SKM-1 (cell line): Measurements from ENCODE around the gene SLC41A3.
A peak's percentile ranks its signal among the peaks of the same experiment; 100 is the strongest.

Experiments used
- DNase-seq: peaks from one replicate; lab custom pipeline; 2025; ENCODE audit not compliant: unreplicated experiment; lab: John Stamatoyannopoulos, UW

The SLC41A3 gene

DNA sequence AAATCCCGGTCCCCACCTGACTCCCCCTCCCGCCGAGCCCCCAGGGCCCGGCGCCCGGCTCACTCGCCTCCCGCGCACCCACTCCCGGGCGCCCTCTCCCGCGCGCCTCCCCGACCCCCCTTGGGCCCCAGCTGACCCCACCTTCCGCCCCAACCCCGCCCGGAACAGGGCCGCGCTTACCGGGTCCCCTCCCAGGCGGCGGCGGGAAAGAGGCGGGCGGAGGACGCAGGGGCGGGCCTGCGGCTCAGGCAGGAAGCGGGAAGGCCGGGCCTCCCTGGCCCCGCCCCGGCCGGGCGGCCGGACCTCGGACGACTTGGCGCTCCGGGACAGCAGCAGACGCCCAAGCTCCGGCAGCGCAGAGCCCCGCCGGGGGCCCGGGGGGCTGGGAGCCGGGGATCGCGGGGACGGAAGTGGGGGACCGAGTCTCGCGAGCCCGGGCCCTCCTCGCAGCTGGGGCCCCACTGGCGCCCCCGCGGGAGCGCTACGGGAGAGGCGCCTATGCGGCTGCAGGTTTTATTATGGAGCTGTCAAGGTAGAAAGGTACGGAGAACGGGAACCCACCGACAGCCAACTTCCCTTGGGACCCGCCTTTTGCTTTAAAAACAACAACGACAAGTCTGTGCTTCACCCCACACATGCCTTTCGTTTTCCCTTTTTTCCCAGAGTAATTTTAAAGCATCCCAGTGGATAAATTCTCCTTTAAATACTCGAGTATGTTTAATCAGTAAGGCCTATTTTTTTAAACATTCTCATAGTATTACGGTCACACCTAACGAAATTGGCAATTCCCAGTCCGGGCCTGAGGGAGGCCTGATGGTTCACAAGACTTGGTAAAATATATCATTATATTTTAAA is at the start of gene SLC41A3:
Gene SLC41A3 (minus strand): TSS at position 212 of the 855 bp plus-strand sequence. CDS start 15,905 bp downstream, outside the sequence.
- DNase-seq = peak; percentile 43

DNA sequence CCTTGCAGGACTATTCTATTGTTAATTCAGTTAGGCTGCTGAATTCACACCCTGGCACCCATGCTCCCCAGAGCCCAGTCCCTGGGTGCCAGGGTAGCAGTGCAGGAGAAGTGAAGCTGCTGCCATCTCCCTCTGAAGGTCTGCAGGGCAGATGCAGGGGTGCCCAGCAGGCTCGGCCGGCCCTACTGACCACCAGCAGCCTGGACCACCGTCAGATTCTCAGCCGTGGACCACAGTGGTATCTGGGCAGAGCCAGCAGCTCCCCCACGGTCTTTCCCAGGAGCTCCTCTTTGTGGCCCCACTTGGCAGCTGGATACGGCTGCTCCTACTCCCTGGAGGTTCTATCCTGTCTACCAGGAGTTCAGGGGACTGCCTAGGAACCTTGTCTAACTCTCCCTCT is 49.7 kb upstream of the SLC41A3 start:
- DNase-seq = no peak

DNA sequence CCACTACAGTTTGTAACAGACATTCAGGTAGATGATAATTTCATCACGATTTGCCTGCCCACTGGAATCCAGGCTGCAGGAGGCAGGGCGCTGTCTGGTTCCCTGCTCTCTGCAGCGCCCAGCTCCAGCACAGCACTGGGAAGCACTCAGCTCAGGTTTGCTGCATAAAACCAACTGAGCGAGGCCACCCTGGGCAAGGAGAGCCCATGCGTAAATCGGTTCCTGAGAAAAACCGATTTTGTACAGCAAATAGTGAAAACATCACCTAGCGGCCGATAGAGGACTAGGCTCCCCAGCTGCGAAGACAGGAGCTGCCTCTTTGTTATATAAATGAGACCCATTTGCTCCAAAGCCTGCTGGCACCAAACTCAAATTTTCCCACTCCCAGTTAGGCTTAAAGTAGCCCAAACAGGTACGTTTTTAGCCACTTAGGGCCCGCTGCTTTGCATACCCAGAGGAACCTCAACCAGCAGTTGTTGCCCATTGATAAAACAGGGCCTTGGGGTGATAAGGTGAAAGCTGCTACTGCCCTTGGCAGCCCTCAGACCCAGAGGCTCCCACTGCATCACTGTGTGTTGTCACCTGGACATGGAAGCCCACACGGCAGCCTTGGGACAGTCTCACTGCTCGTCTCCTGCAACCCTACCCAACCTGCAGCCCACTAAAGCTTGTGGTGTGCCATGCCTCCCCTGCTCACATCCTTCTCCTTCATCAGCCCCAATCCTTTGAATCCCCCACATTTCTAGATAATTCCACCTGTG is 49.0 kb upstream of the SLC41A3 start:
- DNase-seq = no peak

DNA sequence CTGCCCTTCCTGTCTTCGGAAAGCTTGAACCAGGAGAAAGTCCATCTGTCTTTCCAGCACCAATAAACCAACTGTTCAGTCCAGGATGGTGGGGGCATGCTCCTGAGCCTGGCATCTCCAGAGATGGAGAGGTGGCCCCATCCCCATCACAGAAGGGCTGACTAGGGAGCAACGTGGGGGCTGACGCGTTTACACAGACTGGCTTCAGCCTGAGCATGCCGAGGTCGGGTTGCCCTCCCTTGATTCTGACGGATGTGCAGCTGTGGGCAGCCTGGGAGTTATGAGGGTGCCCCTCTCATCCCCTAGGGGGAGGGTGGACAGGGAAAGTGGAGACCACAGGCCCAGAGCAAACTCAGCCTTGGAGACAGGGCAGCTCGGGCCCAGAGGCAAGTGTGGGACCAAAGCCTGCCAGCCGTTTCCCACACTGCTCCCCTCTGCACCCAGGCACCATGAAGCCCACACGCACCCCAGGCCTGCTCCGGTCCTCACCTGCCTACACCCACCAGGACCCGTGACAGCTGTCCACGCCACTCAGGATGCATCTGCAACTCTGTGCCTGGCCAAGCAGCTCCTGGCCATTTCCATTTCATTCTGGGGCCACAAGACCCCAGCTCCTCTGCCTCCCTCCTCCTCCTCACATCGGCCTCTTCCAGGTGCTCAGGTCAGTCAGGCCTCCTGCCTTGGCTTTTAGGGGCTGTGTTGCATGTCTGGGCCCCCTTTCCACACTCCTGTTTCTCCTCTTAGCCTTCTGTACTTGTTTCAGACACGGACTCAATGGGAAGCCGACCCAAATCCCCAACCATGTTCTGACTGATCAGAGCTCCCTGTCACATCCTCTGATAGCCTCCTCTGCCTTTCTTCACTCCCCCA is 48.2 kb upstream of the SLC41A3 start:
- DNase-seq = no peak

DNA sequence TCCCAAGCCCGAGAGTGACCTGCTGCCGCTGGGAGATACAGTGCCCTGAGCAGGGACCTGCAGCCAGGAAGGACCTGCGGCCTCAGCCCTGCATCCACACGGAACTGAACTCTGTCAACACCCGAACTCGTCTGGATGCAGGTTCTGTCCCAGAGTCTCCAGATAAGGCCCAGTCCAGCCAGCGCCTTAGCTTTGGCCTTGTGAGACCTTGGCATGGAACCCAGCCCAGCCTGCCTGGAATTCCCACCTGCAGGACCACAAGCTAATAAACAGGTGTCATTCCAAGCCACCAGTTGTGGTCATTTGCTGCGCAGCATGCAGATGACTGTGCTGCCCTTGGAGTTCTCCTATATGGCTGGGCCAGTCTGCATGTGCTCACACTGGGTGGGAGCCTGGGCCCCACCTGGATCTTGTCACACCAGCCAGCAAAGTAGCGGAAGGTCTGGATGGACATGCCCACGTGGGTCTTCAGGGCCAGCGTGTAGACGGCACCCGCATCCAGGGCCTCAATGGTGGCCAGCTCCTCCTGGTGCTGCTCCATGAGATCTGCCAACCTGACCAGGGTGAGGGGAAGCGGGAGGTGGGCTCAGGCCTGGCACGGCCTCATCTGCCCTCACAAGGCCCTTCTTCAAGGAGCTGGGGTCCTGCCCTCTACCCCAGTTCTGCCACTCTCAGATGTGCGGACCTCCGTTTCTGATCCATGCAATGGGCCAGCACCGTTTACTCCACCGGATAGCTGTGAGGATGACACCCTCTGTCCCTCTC is 47.2 kb upstream of the SLC41A3 start:
- DNase-seq = no peak

DNA sequence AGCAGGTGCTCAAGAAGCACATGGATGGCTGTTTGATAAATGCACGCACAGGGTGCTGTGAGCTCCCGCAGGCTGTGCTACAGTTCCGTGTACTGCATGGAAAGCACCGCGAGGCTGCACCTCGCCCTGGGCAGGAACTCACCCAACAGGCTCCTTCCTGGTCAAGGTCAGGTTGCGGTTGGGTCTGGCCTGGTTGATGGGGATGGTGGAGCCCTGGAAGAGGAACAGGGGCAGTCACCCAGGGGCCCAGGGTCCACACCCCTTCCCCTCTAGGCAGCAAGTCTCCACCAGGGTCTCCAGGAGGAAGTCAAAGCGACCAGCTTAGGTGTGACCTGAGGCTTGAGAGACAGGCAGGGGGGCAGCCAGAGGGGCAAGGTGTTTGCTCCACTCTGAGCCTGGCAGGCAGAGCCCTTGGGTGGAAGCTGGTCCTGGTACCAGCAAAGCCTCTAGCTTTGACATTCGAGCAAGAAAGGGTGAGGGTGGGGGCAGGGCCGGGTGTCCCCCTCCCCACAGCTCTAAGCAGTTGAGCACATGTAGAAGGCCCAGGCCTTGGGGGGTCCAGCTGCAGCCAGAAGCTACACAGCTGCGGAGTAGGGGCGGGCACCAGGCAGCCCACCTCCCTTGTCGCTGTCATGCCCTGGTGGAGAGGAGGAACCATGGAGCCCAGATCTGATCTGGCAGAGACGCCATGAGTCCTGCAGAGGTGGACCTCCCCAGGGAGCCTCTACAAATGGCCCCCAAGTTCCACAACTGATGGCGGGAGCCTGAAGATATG is 46.3 kb upstream of the SLC41A3 start:
- DNase-seq = no peak

DNA sequence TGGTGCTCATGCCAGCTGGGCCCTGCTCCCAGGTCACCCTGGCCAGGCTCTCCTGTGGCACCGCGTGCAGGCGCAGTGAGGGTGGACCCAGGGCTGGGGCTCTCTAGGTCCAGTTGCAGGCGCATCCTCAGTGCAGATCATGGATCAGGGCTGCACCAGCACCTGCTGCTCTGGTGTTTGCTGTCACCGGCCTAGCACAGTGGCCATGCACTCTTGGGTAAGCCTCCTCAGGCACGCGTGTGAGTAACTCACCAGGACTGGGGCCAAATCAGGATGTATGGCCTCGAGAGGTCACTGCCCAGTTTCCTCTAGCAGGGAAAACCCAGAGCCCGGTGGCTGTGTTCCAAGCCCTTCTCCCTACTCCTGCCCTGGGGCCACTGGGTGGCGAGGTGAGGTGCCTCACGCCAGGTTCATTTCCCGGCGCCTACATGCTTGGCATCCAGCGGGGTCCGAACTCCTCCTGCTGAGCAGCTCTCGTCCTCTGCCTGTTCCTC is 45.5 kb upstream of the SLC41A3 start:
- DNase-seq = no peak

DNA sequence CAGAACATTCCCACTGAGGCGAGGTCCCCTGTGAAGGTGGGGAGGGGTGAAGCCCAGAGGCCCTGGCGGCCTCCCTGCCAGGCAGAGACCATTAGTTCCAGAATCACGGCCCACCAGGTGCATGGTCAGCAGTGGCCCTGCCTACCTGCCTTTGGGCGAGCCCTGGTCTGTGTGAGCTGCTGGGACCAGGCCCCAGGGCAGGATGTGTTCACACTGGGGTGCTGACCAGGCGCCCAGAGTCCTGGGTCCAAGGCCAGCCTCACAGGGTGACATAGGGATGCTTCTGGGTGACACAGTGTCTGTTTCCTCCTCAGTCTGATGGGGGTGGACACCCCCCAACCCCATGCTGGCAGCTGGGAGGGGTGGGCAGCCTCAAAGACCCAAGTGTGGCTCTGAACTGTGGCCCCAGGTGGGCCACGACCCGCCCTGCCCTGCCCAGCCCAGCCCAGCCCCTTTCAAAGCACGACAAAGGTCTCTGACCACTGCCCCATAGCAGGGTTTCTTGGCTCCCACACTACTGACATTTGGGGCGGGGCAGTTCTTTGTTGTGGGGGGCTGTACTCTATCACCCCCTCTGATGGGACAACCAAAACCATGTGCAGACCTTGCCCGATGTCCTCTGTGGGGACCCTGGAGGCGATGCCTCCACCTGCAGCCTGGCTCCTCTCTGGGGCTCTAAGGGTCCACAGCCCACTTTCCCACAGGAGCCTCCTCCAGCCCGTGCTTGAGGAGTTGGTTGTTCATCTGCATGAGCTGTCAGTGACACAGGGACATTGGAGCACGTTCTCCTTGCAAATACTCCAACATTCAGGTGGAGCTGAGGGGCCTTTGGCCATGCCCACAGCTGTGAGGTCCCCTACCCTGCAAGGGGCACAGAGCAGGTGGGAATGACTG is 44.8 kb upstream of the SLC41A3 start:
- no peak for DNase-seq

DNA sequence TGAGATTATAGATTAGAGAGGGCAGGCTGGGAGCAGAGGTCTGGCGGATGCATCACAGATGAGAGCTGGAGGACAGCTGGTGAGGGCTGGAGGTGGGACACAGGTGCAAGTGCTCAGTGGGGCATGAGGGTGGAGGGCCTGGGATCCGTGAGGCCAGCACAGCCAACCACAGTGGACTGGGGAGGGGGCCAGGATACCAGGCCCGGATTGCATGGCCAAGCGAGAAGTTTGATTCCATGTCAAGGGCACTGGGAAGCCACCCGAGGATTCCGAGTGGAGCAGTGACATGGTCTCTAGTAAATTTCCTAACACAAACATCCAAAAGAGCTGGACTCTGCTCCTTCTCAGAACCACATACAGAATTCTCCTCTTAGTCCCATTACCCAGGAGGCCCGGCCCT is 44.0 kb upstream of the SLC41A3 start:
- DNase-seq = no peak

DNA sequence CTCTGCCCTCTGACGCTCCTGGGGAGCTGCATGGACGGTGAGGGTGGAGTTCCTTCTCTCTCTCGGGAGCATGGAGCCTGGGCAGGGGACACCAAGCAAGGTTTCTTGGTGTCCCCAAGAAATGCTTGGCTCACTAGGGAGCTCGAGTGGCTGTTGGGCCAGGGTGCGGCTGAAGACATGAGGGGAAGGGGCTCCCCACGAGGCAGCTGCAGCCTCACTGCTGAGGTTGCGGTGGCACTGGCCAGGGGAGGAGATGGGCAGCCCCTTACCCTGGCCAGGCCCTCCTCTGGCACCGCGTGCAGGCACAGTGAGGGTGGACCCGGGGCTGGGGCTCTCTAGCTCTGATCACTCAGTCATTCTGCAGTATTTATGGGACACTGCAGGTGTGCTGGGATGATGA is 43.5 kb upstream of the SLC41A3 start:
- DNase-seq = no peak

DNA sequence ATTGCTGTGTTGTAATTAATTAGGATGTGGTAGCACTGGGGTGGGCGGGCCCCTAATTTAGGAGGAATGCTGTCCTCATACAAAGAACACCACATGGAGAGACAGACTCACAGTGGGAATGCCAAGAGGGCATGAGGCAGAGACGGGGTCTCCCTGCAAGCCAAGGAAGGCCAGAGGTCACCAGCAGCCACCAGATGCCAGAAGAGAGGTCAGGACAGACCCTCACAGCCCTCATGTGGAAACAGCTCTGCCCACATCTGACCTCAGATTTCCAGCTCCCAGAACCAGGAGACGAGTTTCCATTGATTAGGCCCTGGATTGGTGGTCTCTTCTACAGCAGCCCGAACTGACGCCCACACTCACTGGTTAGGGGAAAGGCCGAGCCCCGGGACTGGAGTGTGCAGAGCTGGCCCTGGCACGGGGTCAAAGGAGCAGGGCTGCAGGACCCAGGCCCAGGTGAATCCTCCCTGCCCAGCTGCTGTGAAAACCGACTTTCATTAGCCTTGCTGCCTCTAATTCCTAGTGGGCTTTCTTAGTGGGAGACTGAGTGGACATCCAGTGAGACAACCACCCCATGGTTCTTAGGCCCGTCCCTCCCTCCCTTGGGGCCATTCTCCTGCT is 43.0 kb upstream of the SLC41A3 start:
- DNase-seq = no peak

DNA sequence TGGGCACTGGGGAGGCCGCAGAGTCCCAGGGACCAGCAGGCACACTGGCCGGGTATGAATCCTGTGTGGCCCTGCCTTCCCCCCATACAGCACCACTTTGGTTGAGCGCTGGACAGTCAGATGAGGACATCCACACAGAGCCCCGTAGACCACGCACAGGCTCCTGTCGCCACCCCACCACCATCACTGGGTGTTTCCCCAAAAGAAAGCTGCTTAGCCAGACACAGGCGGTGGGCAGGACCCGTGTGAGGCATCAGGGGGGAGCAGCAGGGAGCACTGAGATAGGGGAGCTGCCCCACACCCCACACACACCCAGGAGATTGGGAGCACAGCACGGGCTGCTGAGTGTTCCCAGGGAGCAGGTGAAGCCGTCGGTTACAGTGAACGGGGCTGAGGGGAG is 42.4 kb upstream of the SLC41A3 start:
- DNase-seq = no peak

DNA sequence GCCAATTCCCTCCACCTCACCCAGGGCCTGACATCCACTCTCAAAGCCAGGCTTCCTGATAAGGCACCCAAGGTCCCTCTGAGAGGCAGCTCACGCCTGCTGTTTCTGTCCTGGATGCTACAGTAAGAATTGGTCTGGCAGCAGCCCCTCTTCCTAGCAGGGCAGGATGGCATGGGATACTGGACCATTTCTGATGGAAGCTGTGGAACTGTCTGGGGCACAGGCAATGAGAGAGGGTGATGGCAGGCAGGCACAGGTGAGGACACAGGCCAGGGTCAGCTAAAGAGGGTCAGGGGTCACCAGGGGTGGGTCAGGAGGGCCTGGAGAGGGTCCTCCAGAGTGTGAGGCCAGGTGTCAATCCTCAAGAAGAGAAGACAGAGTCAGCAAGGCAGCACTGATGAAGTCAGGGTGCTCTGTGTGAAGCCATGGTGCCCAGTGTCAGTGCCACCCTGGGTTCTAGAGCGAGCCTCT is 41.9 kb upstream of the SLC41A3 start:
- no peak for DNase-seq

DNA sequence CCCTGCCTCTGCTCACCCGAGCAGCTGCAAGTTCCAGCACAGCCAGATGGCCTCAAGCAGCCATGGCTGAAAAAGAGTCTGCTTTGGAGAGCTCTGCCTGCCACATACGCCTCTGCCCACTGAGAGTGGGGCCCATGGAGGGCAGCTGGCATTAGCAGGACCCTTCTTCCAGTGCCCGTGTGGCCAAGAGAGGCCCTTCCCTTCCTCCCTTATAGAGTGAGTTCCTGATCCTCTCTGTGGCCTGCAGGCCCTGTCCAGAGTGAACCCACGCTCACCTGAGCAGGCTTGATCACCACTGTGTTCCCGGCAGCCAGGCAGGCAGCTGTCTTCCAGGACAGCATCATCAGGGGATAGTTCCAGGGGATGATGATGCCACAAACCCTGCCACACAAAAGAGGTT is 41.4 kb upstream of the SLC41A3 start:
- DNase-seq = no peak

DNA sequence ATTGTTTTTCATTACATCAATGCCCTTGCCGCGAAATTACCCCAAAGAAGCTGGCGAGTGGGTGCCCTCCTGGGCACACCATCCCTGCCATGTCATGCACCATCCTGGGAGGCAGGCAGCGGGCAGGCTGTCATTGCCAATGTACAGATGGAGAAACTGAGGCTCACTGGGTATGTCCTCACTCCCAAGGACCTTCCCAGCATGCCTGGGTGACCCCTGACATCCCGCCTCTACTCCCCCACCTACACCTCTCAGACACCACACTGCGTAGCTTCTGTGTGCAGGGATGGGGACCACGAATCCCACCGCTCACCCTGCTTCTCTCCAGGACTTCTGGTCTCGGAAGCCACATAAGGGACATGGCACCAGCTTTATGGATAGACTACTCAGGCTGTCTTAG is 41.0 kb upstream of the SLC41A3 start:
- no peak for DNase-seq

DNA sequence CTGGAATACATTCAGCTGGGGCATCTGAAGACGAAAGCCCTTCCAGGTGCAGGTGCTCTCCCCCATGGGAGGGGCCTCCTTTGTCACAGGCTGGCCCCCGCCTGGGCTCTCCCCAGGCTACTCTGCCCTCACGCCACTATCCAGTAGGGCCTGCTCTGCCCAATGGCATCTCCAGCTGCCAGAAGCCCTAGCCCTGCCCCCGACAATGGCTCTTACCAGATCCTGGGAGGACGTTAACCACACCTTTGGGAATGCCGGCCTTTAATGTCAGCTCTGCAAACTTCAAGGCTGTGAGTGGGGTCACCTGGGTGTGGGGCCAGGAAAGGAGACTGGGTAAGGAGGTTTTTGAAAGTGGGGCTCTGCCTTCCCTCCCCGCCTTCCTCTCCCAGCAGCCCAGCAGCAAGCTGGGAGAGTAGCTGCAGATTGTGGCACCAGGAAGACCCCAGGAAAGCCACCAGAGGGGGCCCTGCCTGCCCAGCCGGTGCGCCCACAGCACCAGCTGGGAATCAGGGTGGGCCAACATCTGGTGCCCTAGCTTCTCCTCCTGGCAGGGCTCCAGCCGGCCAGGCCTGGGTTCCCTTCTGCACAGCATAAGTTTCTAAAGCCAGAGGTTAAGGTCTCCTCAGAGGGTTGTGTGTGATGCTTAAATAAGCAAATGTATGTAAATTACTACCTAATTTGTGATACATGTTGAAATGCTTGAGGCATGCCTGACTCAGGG is 40.4 kb upstream of the SLC41A3 start:
- DNase-seq = no peak

DNA sequence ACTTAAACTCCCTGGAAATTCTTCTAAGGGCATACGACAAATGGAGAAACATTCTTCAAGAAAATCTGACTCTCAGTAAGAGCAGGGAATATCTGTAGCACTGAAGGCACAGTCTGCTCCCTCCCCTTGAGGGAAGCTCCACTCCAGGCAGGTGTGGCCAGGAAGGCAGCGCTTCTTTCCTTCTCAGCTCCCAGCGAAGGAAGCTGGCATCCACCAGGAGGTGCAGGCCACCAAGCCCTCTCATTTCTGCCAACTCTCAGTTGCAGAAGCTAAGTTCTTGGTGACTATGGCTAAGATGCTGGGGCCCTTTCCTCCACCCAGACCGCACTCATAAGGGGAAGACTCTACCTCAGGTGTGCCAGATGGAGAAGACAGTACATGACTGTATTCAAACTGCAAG is 37.7 kb upstream of the SLC41A3 start:
- DNase-seq = no peak
